AML-193 (cell line): Measurements from ENCODE around the gene ERBB4.
"Not testable (repeated sequence)": the region's sequence is repeated elsewhere in the genome, so short reads cannot be mapped to it uniquely, and the experiment has no call there.

Experiments used
- DNase-seq, 2 experiments: peaks; one replicate each; lab custom pipeline; 2025; lab: John Stamatoyannopoulos, UW

ERBB4 gene

DNA sequence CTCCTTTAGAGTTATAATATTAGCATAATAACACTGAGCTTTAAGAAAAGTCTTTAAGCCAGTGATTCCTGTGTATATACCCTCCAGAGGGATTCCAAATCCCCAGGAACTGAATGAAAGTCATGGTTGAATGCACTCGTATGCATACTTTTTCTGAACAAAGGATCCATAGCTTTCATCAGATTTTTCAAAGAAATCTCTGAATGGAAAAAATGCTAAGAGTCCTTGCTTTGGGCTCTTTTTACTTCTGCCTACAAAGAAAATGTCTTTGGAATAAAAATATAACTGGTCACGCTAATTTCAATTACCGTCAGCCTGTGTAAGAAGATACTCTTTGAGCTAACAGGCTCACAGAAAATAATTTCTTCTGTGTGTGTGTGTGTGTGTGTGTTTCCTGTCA lies 939.5 kb downstream of the ERBB4 start:
- DNase-seq: no peak

DNA sequence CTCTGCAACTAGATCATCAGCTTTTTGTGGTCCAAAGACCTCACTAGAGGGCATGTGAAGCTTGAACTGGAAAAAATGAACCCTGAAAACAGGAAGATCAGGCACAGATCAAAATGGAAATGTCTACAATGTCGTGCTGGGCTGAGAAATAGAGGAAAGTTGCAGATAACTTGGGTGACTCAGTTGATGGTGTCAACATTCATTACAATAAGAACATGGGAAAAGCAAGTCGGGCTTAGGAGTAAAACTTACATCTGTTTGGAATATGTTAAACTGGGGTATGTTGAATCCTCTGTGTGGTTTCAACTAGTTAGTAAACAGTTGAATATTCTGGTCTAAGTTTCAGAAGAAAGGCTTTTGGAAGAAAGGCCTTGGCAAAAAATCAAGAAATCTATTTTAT lies 940.4 kb downstream of the ERBB4 start:
- DNase-seq: no peak

DNA sequence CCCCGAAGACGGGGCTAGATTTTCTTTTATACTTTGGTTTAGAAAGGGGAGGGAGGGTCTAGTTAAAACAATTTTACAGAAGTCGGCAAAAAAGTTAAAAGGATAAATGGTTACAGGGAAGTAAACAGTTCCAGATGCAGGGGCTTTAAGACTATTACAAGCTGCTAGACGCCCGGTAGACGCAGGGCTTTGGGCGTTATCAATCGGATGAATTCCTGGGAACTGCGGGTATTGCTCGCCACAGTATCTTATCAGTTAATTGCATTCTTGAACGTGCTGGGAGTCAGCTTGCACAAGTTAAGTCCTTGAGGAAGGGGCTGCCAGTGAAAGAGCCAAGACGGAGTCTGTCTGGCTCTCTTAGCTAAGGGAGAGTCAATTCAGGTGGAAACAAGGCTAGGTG lies 946.6 kb downstream of the ERBB4 start:
- DNase-seq: not testable (repeated sequence)

DNA sequence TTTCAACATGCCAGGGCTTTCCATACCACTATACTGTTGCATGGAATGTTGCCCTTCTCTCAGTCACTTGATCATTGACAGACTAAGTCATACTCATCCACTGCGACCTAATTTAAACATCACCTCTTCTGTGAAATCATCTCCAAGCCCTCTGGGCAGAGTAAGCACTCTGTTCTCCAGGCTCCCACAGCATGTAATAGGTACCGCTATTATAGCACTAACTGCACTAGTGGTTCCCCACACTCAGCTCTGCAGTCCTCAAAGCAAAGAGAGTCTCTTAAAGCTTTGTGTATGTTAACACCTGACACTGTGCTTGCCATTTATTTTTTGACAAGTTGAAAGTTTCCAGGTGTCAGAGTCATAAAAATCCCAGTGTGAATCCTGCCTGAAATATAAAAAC lies 947.2 kb downstream of the ERBB4 start:
- no peak for DNase-seq

DNA sequence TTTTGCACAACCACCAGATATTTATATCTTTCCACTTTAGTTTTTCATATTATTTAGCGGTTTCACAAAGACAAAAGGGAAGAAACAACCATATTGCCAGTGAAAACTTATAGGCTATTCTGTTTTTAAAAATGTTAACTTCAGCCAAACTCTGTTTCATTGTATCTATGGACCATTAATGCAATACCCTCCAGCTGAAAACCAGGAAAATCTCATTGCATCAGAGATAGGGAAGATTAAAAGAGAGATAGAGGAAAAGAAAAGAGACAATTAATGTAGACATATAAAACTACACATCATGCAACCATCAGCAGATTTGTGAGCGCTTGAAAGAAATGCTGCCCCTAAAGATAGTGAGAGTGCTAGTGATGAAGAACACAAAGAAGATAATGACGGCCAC lies 970.2 kb downstream of the ERBB4 start:
- DNase-seq: no peak

DNA sequence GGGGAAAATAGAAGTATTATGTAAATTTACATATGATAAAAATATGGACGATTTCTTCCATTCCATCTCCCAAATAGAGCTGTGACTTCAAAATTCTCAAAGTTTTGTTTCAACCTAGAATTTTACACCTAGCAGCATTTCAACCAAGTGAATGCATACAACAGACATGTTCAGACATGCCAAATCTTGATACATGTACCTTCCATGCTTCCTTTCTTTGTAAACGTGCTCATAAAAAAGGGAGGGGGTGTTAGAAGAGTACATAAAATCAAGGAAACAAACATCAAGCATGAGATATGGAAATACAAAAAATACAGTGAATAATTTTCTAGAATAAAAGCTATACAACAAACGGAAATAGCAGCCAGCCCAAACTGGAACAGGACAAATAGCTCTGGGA lies 974.2 kb downstream of the ERBB4 start:
- DNase-seq: no peak

DNA sequence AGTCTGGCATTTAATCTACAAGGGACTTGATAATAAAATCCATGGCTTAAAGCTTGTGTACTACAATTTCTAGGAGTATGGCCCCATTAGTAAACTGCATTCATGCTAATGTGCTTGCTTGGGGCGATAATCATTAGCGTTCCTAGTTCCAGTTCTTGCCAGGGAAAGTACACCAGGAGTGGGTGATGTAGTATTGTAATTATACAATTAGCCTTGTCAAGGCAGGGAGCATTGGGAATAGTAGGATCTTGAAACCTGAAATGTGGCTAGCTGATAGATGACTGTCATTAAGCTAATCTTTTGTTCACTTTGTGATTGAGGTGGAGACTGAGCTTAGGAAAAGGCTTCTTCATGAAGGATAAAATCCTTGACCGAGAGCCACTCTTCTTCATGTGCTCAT lies 993.0 kb downstream of the ERBB4 start:
- no peak for DNase-seq

DNA sequence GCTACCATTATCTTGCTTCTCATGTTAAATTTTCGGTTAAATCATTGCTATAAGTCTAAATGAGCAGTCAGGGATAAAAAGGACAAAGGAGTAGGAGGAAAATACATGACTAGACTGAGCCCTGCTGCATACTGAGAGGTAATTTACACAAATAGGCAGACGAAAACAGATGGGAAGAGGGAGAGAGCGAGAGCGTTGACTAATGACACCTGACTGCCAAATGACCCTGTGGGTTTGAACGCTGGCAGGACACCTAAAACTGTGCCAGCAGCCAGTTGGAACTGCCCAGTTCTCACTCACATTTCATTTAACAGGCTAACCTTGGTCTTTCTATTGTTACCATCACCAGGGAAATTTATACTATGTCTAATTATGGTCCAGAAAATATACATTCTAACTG lies 1004.0 kb downstream of the ERBB4 start:
- no peak for DNase-seq

DNA sequence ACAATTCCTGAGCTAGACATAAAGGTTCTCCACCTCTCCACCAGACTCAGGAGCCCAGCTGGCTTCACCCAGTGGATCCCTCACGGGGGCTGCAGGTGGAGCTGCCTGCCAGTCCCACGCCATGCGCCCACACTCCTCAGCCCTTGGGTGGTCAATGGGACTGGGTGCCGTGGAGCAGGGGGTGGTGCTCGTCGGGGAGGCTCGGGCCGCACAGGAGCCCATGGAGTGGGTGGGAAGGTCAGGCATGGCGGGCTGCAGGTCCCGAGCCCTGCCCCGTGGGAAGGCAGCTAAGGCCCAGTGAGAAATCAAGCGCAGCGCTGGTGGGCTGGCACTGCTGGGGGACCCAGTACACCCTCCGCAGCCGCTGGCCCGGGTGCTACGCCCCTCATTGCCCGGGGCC lies 1014.4 kb downstream of the ERBB4 start:
- DNase-seq: not testable (repeated sequence)

DNA sequence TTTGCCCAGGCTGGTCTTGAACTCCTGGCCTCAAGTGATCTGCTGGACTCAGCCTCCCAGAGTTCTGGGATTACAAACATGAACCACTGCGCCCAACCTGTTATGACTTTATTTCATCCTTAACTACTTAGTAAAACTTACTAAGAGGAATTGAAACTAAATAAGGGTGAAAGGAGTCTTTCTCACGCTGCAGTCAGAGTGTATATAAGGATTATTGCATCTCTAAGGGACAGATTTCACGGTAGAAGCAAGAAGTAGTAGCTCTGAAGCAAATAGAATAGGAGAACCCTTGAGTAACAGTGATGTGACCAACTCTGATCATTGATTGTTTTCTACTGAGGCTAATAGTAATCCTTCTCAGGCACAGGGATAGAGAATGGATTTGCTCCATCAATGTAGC lies 1022.1 kb downstream of the ERBB4 start:
- no peak for DNase-seq

DNA sequence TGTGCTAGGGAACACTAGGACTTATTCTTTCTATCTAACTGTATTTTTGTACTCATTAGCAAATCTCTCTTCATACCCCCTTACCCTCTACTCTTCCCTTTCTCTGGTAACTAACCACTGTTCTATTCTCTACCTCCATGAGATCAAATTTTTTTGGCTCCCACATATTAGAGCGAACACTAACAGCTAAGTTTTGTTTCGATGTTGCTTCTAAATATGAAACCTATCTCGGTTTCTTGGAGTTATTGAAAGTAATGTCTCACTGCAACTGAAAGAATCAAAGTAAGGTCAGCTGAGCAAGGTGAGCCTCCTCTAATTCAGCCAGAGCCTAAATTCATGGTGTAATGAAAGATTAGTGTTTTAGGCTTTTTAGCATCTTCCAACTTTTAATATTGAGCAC lies 1024.6 kb downstream of the ERBB4 start:
- no peak for DNase-seq

DNA sequence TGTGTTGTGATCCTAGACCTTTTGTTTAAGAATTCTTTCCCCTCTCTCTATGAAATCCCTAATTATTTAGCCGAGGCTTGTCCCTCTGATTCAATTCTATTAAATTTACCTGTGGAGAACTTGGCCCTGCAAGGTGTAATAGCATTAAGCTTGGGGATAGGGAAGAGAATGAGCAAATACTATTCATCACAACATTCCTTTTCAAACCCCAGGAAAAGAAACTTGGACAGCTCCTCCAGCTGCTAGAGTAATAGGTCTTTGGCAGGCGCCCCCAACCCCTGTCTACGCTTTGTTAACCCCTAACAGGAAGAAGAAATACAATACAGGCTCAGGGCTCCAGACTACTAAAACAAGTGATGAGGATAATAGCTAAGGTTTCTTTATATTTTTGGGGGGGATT lies 1025.2 kb downstream of the ERBB4 start:
- DNase-seq: no peak

DNA sequence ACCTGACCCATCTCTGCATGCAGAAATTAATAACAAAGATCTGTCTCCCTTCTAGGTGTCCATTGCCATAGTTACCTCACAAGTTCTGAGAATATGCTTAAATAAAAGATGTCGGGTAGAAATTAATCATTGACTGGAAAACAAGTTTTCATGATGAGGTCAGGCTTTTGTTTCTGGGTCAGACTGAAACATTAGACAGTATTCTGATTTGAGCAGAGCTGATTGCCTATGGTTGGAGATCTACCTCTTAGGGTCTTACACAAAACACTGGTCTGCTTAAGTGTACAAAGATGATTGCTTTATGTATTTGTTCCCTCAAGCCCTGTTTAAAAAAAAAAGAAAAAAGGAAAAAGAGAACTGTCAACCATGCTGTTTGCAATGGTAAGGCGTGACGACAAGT lies 1025.8 kb downstream of the ERBB4 start:
- no peak for DNase-seq

DNA sequence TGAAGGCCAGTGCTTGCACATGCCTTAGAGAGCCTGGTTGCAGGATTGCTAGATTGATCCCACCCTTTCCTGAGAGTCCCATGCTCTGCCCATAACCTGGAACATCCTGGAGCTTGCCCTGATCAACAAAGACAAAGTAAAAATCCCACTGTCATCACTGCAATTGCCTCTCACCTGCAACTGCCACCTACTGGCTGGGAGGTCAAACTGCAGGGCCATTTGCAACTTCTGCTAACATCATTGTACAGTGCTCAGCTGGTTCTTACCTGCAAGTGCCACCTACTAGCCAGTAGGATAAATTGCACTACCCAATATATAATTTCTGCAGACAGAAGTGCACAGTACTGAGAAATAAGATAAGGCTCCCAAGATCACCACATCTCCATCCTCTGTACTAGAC lies 1034.7 kb downstream of the ERBB4 start:
- no peak for DNase-seq

DNA sequence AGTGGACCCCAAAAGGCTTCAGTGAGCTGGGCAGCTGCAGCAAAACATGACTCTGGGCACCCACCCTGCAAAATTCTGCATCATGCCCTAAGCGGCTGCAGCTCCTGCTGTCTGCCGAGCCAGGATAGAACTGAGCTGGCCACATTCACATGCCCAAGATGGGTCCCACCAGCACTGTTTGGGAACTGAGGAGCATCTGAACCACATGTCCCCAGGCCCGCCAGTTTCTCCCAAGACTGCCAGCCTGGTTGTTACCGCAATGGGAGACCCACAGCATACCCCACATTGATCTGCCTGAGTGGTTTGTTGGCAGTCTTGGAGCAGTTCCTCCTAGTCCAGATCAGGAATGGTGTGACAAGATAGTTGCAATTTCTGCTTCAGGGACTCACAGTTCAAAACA lies 1035.4 kb downstream of the ERBB4 start:
- no peak for DNase-seq

DNA sequence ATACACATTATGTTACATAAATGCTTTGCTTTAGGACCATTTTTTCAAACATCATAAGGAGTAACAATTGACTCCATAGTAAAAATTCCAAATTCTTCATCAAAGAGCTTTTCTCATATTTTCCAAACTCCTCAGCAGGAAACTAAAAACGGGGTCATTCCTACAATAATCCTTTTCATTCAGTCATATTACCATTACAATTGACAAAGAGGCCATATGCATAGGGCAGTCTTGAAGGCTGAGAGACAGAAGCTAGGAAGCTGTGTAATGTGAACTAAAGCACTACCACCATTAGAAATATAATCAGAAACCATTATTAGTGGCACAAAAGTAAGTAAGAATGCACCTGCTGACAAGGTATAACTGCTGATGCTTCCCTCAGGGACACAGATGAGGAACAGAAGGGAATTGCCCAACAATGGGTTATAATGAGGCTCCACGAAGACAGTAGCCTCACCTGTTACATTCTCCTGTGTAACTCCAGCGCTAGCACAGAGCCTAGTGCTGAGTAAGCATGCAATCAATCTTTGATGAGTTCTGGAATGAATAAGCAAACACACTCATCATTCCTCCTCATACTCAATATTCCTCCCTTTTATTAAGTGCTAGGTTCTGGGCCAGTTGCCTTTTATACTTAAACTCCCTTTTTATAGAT lies 1039.9 kb downstream of the ERBB4 start:
- no peak for DNase-seq

DNA sequence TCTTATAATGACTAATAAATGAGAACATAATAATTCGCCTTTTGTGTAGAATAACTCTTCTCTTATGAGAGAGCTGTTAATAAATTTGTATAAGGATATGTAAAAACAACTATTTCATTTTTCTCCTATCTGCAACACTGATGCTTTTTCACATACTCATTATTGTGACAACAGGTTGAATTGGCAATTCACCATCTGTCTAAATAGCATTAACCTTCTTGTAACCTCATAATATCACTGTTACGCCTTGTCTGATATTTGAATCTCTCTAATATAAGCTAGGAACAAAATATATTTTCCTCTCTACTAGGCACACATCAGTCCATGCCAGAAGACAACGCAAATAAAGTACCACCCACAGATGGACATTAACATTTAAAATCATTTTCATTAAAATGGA lies 1043.3 kb downstream of the ERBB4 start:
- no peak for DNase-seq

DNA sequence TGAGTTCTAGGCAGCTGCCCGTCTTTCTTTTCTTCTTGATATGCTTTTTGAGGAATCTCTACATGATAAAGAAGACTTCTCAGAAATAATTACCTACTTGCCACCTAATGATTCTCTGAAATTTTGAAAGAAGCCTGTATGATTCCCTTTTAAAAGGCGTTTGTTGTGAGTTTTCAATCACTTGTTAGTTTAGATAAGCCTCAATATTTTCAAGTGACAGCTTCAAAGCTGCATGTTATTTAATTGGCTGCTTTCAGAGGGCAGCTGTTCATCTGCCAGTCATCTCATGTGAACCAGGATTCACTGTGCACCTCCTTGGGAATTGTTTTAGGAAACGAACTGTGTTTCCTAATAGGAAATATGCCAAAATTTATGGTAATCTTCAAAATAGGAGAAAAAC lies 1044.1 kb downstream of the ERBB4 start:
- no peak for DNase-seq

DNA sequence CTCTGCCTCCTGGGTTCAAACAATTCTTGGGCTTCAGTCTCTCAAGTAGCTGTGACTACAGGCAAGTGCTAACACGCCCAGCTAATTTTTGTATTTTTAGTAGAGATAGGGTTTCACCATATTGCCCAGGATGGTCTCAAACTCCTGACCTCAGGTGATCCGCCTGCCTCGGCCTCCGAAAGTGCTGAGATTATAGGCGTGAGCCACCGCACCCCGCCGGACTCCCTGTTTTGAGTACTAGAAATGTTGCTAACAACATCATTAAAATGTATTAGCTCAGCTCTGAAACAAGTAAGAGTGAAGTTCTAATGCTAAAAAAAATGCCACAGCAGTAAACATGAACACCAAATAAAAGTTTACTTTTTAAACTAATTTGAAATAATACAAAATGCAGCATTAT lies 1044.5 kb downstream of the ERBB4 start:
- no peak for DNase-seq

DNA sequence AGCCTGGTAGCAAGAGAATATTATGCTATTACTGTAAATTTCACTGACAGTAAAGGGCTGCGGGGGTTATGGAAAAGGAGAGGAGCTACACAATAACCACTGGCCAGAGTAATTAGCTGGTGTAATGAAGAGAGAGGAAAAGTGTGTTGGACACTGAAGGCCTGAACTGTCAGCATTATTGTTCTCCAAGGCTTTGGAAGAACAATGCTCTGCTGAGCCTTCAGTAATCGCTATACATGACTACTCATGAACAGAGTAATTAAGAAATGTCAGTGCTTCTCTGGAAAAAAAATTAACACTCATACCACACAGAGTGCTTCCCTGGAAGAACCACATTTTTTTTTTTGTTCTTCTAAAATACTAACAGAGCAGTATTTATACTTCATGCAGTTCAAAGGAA lies 1050.9 kb downstream of the ERBB4 start:
- DNase-seq: no peak

DNA sequence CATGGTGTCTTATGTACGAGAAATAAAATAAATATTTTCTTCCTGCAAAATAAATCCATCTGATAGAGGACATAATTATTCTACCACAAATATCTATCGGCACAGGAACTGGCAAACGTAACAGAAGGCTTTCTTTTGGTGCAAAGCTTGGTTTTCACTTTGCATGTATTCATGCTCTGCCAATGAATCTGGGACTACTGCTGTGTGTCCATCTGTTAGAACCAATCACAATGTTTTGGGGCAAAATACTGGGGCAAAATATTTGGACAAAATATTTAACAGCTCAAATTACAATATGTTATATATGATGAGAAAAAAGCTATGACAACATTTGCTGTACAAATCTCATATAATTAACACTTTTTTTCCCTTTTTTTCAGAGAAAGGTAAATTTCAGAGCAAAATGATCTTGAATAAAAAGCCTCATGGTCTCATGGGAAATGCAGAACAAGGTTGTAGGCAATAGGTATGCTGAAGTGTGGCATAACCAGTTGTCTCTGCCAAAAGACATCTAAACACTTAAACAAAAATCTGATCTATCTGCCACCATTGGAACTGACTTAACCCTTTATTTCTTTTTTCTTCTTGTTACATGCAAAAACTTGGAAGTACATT lies 1059.0 kb downstream of the ERBB4 start:
- DNase-seq: no peak

DNA sequence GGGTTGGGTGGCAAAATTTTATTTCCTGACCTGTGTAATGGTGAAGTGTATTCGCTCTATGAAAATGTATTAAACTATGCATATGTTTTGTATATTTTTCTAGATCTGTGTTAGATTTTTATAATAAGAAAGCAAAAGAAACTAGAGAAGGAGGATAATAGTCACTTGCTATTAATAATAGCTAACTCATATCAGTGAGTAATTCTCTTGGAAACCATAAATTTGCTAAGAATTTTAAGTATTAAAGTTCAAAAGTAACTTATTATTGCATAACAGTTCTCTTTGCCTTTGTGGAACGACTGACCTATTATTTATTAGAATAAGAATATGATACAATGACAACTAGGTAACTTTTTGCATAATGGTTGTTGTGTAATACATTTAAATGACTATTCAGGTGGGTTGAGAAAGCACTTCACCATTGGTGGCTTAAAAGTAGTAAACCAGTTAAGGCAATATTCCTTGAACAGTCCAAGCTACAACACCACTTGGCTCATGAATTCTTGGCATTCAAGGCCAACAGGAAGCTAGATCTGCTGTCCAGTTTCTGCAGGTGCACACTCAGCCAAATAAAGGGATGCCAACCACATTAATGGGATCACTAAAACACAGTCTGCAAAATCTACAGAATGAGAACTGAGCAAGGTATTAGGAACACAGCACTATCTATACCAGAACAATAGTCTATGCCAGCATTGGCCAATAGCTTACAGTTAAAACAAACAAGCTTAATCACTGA lies 1060.9 kb downstream of the ERBB4 start:
- no peak for DNase-seq

DNA sequence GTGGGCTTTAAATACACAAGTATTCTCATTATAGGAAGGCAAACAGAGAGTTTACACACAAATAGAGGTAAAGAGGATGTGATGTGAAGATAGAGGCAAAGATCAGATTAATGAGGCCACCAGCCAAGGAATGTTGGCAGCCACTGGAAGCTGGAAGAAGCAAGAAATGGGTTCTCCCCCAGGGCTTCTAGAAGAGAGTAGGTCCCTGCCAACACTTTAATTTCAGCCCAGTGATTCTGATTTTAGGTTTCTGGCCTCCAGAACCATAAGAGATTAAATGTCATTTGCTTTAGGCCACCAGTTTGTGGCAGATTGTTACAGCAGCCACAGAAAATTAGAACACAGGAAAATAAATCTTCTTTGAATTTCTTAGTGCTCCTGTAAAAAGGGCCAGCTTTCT lies 1065.5 kb downstream of the ERBB4 start:
- DNase-seq: no peak

DNA sequence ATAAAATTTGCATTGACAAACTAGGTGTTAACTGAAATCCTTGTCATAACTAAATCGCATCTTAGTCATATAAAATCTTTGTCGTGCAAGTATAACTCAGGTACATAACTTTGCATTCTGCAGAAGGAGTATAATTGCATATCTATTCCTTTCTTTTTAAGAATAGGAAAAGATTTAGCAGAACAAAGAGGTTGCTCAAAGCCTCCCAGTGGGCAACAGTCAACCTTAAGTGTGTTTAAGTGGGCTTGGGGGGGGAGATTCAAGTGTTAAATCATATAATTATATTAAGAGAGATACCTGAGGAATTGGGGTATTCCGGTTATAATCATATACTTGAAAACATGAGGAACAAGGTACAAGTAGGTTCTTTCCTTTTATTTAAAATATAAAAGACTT lies 1068.9 kb downstream of the ERBB4 start:
- DNase-seq: no peak
